Measurements from ENCODE around the gene CRIP3. TPM values are rescaled to one million over a fixed set of nuclear protein-coding genes. Genes with fewer than 3 reads are reported as not detected.

CRIP3 gene
- total and polyA plus RNA-seq, 2 donors (not counting 3 experiments of a cell fraction or from before 2014, with no cell fraction given) = not detected

GRCh38 chr6:43263314-43264178 is 45.1 kb downstream of the CRIP3 start:
- no peaks in the 10 kb centered on the region for H4K20me1 ChIP-seq (replicated peaks; ENCODE audit: control insufficient read depth, extremely low read depth, insufficient read depth, low read length)
- TF ChIP-seq FOS (IDR thresholded peaks at IDR 0.05; ENCODE audit: borderline replicate concordance, insufficient read depth, low read length) (no peak), GATA2 (IDR thresholded peaks at IDR 0.05; ENCODE audit: insufficient read depth, insufficient read length, low read depth, low read length) (no peak), POLR2AphosphoS5 (IDR thresholded peaks at IDR 0.05; ENCODE audit: insufficient read depth, low read depth, low read length) (no peak)
- TF ChIP-seq, protein P1, sequence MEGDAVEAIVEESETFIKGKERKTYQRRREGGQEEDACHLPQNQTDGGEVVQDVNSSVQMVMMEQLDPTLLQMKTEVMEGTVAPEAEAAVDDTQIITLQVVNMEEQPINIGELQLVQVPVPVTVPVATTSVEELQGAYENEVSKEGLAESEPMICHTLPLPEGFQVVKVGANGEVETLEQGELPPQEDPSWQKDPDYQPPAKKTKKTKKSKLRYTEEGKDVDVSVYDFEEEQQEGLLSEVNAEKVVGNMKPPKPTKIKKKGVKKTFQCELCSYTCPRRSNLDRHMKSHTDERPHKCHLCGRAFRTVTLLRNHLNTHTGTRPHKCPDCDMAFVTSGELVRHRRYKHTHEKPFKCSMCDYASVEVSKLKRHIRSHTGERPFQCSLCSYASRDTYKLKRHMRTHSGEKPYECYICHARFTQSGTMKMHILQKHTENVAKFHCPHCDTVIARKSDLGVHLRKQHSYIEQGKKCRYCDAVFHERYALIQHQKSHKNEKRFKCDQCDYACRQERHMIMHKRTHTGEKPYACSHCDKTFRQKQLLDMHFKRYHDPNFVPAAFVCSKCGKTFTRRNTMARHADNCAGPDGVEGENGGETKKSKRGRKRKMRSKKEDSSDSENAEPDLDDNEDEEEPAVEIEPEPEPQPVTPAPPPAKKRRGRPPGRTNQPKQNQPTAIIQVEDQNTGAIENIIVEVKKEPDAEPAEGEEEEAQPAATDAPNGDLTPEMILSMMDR (IDR thresholded peaks at IDR 0.05; ENCODE audit: extremely low read depth in 1 of 2, insufficient read depth in 1 of 2, low read depth in 1 of 2, low read length in 2 of 2) = peak; percentile 58 to 76
- H3K9ac ChIP-seq (replicated peaks; ENCODE audit: extremely low read depth, insufficient read depth, low read length) = no peak overlapping the region
- no peak overlapping the region for H2AFZ ChIP-seq (ENCODE audit: low read depth, low read length)
- no peaks in the 10 kb centered on the region for H3K79me2 ChIP-seq (ENCODE audit: control insufficient read depth, insufficient read depth, low read length)
- H3K9me3 ChIP-seq (replicated peaks; ENCODE audit: control insufficient read depth, insufficient read depth, low read length) = no peaks in the 10 kb centered on the region
- H3K9me1 ChIP-seq (replicated peaks; ENCODE audit: control insufficient read depth, extremely low read depth, insufficient read depth, low read length) = no peaks in the 10 kb centered on the region
- H3K4me3 ChIP-seq (replicated peaks in 1 of 3; ENCODE audit: insufficient read depth in 1 of 3, low read depth in 1 of 3, low read length in 3 of 3) = no peak overlapping the region
- no TSS peak for BruUV-seq (replicated peaks)
- no peak overlapping the region for H3K4me2 ChIP-seq (ENCODE audit: insufficient read depth, low read length)
- FAIRE-seq (peak; percentile 71), DNase-seq (ENCODE audit: low read depth, low spot score) (peak; percentile 48)
- CTCF ChIA-PET = interaction anchor here (0.6 to 4.0 kb wide), 29 partner anchors 9 to 409 kb away, joined by 3 to 49 read pairs (median 4); partner anchors contain the start of genes ABCC10, DLK2, DNPH1 and LRRC73
- intact Hi-C loops (cut with micrococcal nuclease) = loop anchor here (1.0 kb wide), 3 partner anchors 71 to 243 kb away; no protein-coding TSS in a partner anchor
- POLR2A ChIA-PET = no interaction called here
- dilution Hi-C loops (cut with MboI; ENCODE audit: extremely low pct_ligation_motif_present, low sequenced_read_pairs) = no loop called here
- H3K36me3 ChIP-seq (ENCODE audit: control insufficient read depth in 2 of 2, extremely low read depth in 1 of 2, insufficient read depth in 2 of 2, low read length in 2 of 2) = no peaks in the 10 kb centered on the region
- H3K27ac ChIP-seq (ENCODE audit: insufficient read depth, low read depth, low read length) = no peak overlapping the region
- H3K27me3 ChIP-seq (ENCODE audit: control insufficient read depth in 2 of 2, insufficient read depth in 2 of 2, low read length in 2 of 2) = peaks cover 4 to 6% of the 10 kb centered on the region in 2 experiments
- H3K4me1 ChIP-seq (ENCODE audit: control insufficient read depth, extremely low read depth, insufficient read depth, low read length) = no peaks in the 10 kb centered on the region
